PC-9 (cell line): Measurements from ENCODE around the gene CAPN10. TPM values are rescaled to one million over a fixed set of nuclear protein-coding genes. Genes with fewer than 3 reads are reported as not detected.

Source experiments
- BruUV-seq: library from RNA; stranded (reverse); fragments of 400-500 nt; replicated peaks from 2 replicates; lab custom pipeline; 2021; lab: Mats Ljungman, UMichigan
- CTCF ChIA-PET: fragments of 300-600 bp; sonication (Branson Sonifier 250); formaldehyde crosslinking; loops from one replicate; lab custom pipeline; 2022; ENCODE audit warnings: antibody characterized with exemption; lab: Charles Lee
- POLR2A ChIA-PET: fragments of 300-600 bp; sonication (Branson Sonifier 250); formaldehyde crosslinking; loops from one replicate; lab custom pipeline; 2022; ENCODE audit warnings: antibody characterized with exemption; ENCODE audit not compliant: unreplicated experiment; lab: Charles Lee
- DNase-seq, 2 experiments: peaks; one replicate each; pipeline versions ENCODE4 v3.0.0 to v3.0.0-alpha.2; 2015 to 2022; ENCODE audit warnings: mixed read lengths in 1 of 2
- H2AFZ ChIP-seq: fragments of 200-600 bp; sonication (generic); 2 replicates; pipeline ENCODE4 v1.8.1; 2017; ENCODE audit warnings: antibody characterized with exemption
- H3F3A ChIP-seq: fragments of 200-600 bp; sonication (generic); 2 replicates; pipeline ENCODE4 v1.8.1; 2017; ENCODE audit warnings: antibody characterized with exemption, mild to moderate bottlenecking, low read depth; ENCODE audit not compliant: insufficient read depth
- H3K27ac ChIP-seq: fragments of 200-600 bp; sonication (generic); 2 replicates; pipeline ENCODE4 v1.6.1; 2016; ENCODE audit warnings: mixed run types
- H3K27me3 ChIP-seq: fragments of 200-600 bp; sonication (generic); 2 replicates; pipeline ENCODE4 v1.6.1; 2016; ENCODE audit warnings: low read depth, mixed run types; ENCODE audit not compliant: insufficient read depth
- H3K36me3 ChIP-seq: fragments of 200-600 bp; sonication (generic); 2 replicates; pipeline ENCODE4 v1.6.1; 2016; ENCODE audit warnings: low read depth, mixed run types
- H3K4me1 ChIP-seq: fragments of 200-600 bp; sonication (generic); replicated peaks from 2 replicates; pipeline ENCODE4 v1.6.1; 2016; ENCODE audit warnings: mixed run types; ENCODE audit not compliant: insufficient read depth
- H3K4me2 ChIP-seq: fragments of 200-600 bp; sonication (generic); 2 replicates; pipeline ENCODE4 v1.6.1; 2017; ENCODE audit warnings: mixed run types
- H3K4me3 ChIP-seq: fragments of 200-600 bp; sonication (generic); 2 replicates; pipeline ENCODE4 v1.6.1; 2016; ENCODE audit warnings: mixed run types
- H3K79me2 ChIP-seq: fragments of 200-600 bp; sonication (generic); 2 replicates; pipeline ENCODE4 v1.6.1; 2017; ENCODE audit warnings: low read depth, mixed run types
- H3K9me2 ChIP-seq: fragments of 200-600 bp; sonication (generic); 2 replicates; pipeline ENCODE4 v1.8.1; 2017; ENCODE audit warnings: mild to moderate bottlenecking; ENCODE audit not compliant: insufficient read depth
- H3K9me3 ChIP-seq: fragments of 200-600 bp; sonication (generic); 2 replicates; pipeline ENCODE4 v1.8.1; 2016; ENCODE audit warnings: low read depth; ENCODE audit not compliant: insufficient read depth
- H4K20me1 ChIP-seq: fragments of 200-600 bp; sonication (generic); 2 replicates; pipeline ENCODE4 v1.8.1; 2017; ENCODE audit not compliant: insufficient read depth
- CTCF ChIP-seq: fragments of 200-600 bp; sonication (generic); conservative IDR thresholded peaks from 2 replicates; pipeline ENCODE4 v1.6.1; 2017; ENCODE audit warnings: mixed run types, antibody characterized with exemption, mild to moderate bottlenecking, moderate library complexity
- EZH2 ChIP-seq: fragments of 200-600 bp; sonication (generic); IDR thresholded peaks from 2 replicates; pipeline ENCODE4 v1.8.0; 2017; ENCODE audit warnings: antibody characterized with exemption, low read depth
- intact Hi-C: fragments of 100-400 bp; cut with micrococcal nuclease; formaldehyde crosslinking; loops from one replicate; pipeline ENCODE4 v1.10.0; 2022; ENCODE audit not compliant: unreplicated experiment
- total RNA-seq: library from RNA; stranded (reverse); gene quantifications from 2 replicates; pipeline ENCODE4 v1.2.3, GENCODE V29; 2021

The CAPN10 gene
- total RNA-seq, 1 experiment from 2014 or later, result 49.8 TPM

DNA sequence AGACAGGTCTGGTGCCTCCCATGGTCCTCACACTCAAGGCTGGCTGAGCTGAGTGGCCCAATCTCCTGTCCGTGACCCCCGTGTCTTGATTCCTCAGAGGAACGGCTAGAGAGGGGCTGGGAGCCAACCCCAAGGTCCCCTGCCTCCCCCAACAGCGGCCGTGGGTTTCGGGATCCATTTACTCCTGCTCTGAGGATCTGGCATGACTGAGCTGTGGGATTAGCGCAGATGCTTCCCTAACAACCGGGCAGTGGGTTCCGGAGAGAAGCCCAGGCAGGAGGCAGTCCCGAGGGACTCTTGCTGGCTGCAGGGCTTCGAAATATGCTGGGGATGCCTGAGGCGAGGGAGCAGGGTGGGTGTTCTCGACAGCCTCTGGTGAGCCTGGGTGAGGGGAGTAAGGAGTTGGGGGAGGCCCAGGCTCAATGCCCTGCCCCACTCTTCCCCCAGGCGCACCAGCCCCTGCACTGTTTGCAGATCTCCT, 57.7 kb downstream of the CAPN10 start:
- no peaks in the 10 kb centered on the region for H3K9me3 ChIP-seq
- no peaks in the 10 kb centered on the region for H3K9me2 ChIP-seq
- no peaks in the 10 kb centered on the region for H3K36me3 ChIP-seq
- POLR2A ChIA-PET, result no interaction called here
- H3K27me3 ChIP-seq, result peaks cover 79% of the 10 kb centered on the region
- peaks cover 5% of the 10 kb centered on the region; the same call in 1 of the 2 replicates for H4K20me1 ChIP-seq
- TF ChIP-seq CTCF (no peak), EZH2 (no peak)
- H2AFZ ChIP-seq, result no peak overlapping the region
- H3K4me2 ChIP-seq, result no peak overlapping the region
- no peak overlapping the region for H3K4me3 ChIP-seq
- CTCF ChIA-PET, result no interaction called here
- DNase-seq, result no peak
- intact Hi-C loops, result no loop called here
- no peaks in the 10 kb centered on the region for H3K4me1 ChIP-seq
- H3F3A ChIP-seq, result no peaks in the 10 kb centered on the region
- BruUV-seq, result no TSS peak
- H3K79me2 ChIP-seq, result no peaks in the 10 kb centered on the region
- H3K27ac ChIP-seq, result no peak overlapping the region

- Histone ChIP-seq H4K20me1 (peaks cover 5% of the 10 kb centered on the region; the same call in 1 of the 2 replicates), H3K36me3 (no peaks in the 10 kb centered on the region), H2AFZ (no peak overlapping the region), H3K9me3 (no peaks in the 10 kb centered on the region), H3K4me1 (no peaks in the 10 kb centered on the region), H3K27me3 (peaks cover 80% of the 10 kb centered on the region), H3K79me2 (no peaks in the 10 kb centered on the region), H3F3A (no peaks in the 10 kb centered on the region), H3K9me2 (no peaks in the 10 kb centered on the region), H3K4me2 (no peak overlapping the region), H3K4me3 (no peak overlapping the region), H3K27ac (no peak overlapping the region)
- no TSS peak for BruUV-seq
- ChIA-PET CTCF (no interaction called here), POLR2A (no interaction called here)
- no peak for DNase-seq
- intact Hi-C loops, result no loop called here
- TF ChIP-seq CTCF (no peak), EZH2 (no peak)
These were observed 58.3 kb downstream of the CAPN10 start for GRCh38 chr2:240644859-240645301.

- POLR2A ChIA-PET, result no interaction called here
- Histone ChIP-seq H2AFZ (no peak overlapping the region), H4K20me1 (peaks cover 5% of the 10 kb centered on the region; the same call in 1 of the 2 replicates), H3K36me3 (no peaks in the 10 kb centered on the region), H3K27me3 (peaks cover 85% of the 10 kb centered on the region), H3K4me3 (no peak overlapping the region), H3K9me2 (no peaks in the 10 kb centered on the region), H3F3A (no peaks in the 10 kb centered on the region), H3K4me2 (no peak overlapping the region), H3K27ac (no peak overlapping the region), H3K9me3 (no peaks in the 10 kb centered on the region), H3K4me1 (no peaks in the 10 kb centered on the region), H3K79me2 (no peaks in the 10 kb centered on the region)
- no peak for TF ChIP-seq EZH2
- CTCF ChIA-PET, result interaction anchor here (0.6 kb wide), 1 partner anchor 496 kb away, joined by 4 read pairs; no protein-coding TSS in a partner anchor
- DNase-seq, result no peak
- no TSS peak for BruUV-seq
- intact Hi-C loops, result no loop called here
These were observed 58.8 kb downstream of the CAPN10 start for GRCh38 chr2:240645346-240645745.

- Histone ChIP-seq H3K27me3 (peaks cover 89% of the 10 kb centered on the region), H3K27ac (no peak overlapping the region), H3K36me3 (no peaks in the 10 kb centered on the region), H4K20me1 (peaks cover 5% of the 10 kb centered on the region; the same call in 1 of the 2 replicates), H3K79me2 (no peaks in the 10 kb centered on the region), H3K9me3 (no peaks in the 10 kb centered on the region), H3K4me1 (no peaks in the 10 kb centered on the region), H2AFZ (no peak overlapping the region), H3K4me2 (no peak overlapping the region), H3F3A (no peaks in the 10 kb centered on the region), H3K4me3 (no peak overlapping the region), H3K9me2 (no peaks in the 10 kb centered on the region)
- DNase-seq, result no peak
- intact Hi-C loops, result no loop called here
- TF ChIP-seq EZH2 (no peak), CTCF (no peak)
- POLR2A ChIA-PET, result no interaction called here
- BruUV-seq, result no TSS peak
- CTCF ChIA-PET, result interaction anchor here (0.6 kb wide), 1 partner anchor 496 kb away, joined by 4 read pairs; no protein-coding TSS in a partner anchor
These were observed 59.3 kb downstream of the CAPN10 start for GRCh38 chr2:240645801-240646175.
